ENCODE results near the gene PPP4R2. TPM values are rescaled to one million over a fixed set of nuclear protein-coding genes. Genes with fewer than 3 reads are reported as not detected.
A peak's percentile ranks its signal among the peaks of the same experiment; 100 is the strongest.

The PPP4R2 gene
- total and polyA plus RNA-seq, 10 of the 15 experiments (the other 5 are each of a cell fraction or from before 2014, with no cell fraction given), result 16.7 to 83.4 (median 38.9) TPM

DNA sequence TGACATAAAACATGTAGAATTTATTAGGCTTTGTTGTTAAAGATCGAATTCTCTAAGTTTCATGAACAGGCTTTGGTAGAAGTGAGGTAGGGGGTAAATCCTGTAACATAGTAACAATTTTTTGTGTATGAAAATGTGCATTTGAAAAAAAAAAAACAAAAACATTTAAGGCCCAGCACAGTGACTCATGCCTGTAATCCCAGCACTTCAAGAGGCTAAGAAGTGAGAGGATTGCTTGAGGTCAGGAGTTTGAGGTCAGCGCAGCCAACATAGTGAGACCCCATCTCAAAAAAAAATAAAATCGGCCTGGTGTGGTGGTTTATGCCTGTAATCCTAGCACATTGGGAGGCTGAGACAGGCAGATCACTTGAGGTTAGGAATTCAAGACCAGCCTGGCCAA, 26.8 kb upstream of the PPP4R2 start:
- Histone ChIP-seq H2AFZ (ENCODE audit: control insufficient read depth, low read depth, low read length) (no peak overlapping the region), H3K9ac (ENCODE audit: control insufficient read depth, insufficient read depth, low read length) (no peak overlapping the region), H3K9me3 (replicated peaks; ENCODE audit: control insufficient read depth, insufficient read depth, low read length) (no peaks in the 10 kb centered on the region), H3K4me3 (no peak overlapping the region), H3K4me2 (ENCODE audit: control insufficient read depth, insufficient read depth) (no peak overlapping the region), H4K20me1 (ENCODE audit: control insufficient read depth, insufficient read depth) (no peaks in the 10 kb centered on the region), H3K36me3 (ENCODE audit: control insufficient read depth in 2 of 2, insufficient read depth in 2 of 2, low read length in 1 of 2) (no peaks in the 10 kb centered on the region), H3K27ac (ENCODE audit: control insufficient read depth, insufficient read depth) (no peak overlapping the region), H3K27me3 (replicated peaks in 1 of 2; ENCODE audit: control insufficient read depth in 2 of 2, insufficient read depth in 2 of 2, low read length in 1 of 2) (no peaks in the 10 kb centered on the region), H3K4me1 (ENCODE audit: control insufficient read depth, insufficient read depth, low read length) (peaks cover 19% of the 10 kb centered on the region), H3K79me2 (ENCODE audit: control insufficient read depth, insufficient read depth, low read length) (no peaks in the 10 kb centered on the region)
- ChIA-PET POLR2A (no interaction called here), CTCF (no interaction called here), RAD21 (ENCODE audit: unreplicated experiment) (no interaction called here), SMC1A (ENCODE audit: uncharacterized antibody, unreplicated experiment) (no interaction called here)
- WGBS (ENCODE audit: insufficient coverage, insufficient replicate concordance, low lambda C conversion rate, missing lambda C conversion rate), result 74% methylated on average over 3 of the region's 3 CpGs
- FAIRE-seq (no peak), DNase-seq (ENCODE audit: low read depth, low spot score) (no peak), ATAC-seq (no peak)
- intact Hi-C loops (cut with micrococcal nuclease; ENCODE audit: unreplicated experiment) (loop anchor here (10.0 kb wide), 1 partner anchor 525 kb away; no protein-coding TSS in a partner anchor), in situ Hi-C loops (cut with MboI) (no loop called here)
- BruUV-seq (replicated peaks), result no TSS peak
- no peak for TF ChIP-seq ETV6 (conservative IDR thresholded peaks at IDR 0.05 in 1 of 2, IDR thresholded peaks at IDR 0.05 in 1 of 2; ENCODE audit: borderline replicate concordance in 1 of 2, low read depth in 1 of 2)

DNA sequence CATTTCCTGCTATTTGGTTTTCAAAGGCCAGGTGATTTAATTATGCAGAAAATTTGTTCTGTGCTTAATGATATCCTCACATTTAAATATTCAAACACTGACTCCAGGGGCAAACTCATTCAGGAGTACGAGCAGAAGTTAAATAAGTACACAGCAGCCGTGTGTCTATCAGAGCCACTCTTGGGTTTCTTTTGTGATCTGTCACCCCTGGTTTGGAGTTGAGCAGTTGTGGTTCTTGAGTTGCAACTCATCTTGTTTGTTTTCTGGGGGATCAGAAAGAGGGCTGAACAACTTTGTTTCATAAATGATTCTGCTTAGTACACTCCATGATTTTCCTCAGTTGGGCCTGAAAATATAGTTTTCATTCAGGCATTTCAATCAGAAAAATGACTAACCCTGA, 25.7 kb upstream of the PPP4R2 start:
- BruUV-seq (replicated peaks), result no TSS peak
- peak; percentile 45 for ATAC-seq
- WGBS (ENCODE audit: insufficient coverage, insufficient replicate concordance, low lambda C conversion rate, missing lambda C conversion rate), result 55% methylated on average over 2 of the region's 2 CpGs
- CTCF ChIA-PET, result no interaction called here
- no peak overlapping the region for H3K27ac ChIP-seq (ENCODE audit: control insufficient read depth, insufficient read depth)
- H3K9ac ChIP-seq (ENCODE audit: control insufficient read depth, insufficient read depth, low read length), result no peak overlapping the region
- H3K27me3 ChIP-seq (replicated peaks in 1 of 2; ENCODE audit: control insufficient read depth in 2 of 2, insufficient read depth in 2 of 2, low read length in 1 of 2), result no peaks in the 10 kb centered on the region
- SMC1A ChIA-PET (ENCODE audit: uncharacterized antibody, unreplicated experiment), result interaction anchor here (1.2 kb wide), 1 partner anchor 28 kb away, joined by 3 read pairs; no protein-coding TSS in a partner anchor
- intact Hi-C loops (cut with micrococcal nuclease; ENCODE audit: unreplicated experiment) (loop anchor here (10.0 kb wide), 1 partner anchor 524 kb away; no protein-coding TSS in a partner anchor), in situ Hi-C loops (cut with MboI) (no loop called here)
- peak overlapping the region; percentile 10; the same call in 1 of the 2 replicates for H2AFZ ChIP-seq (ENCODE audit: control insufficient read depth, low read depth, low read length)
- no peaks in the 10 kb centered on the region for H3K79me2 ChIP-seq (ENCODE audit: control insufficient read depth, insufficient read depth, low read length)
- TF ChIP-seq RUNX3 (IDR thresholded peaks at IDR 0.05; ENCODE audit: low read length) (peak; percentile 55; the same call in 1 of the 2 replicates), ZNF217 (IDR thresholded peaks at IDR 0.05) (no peak), CREM (IDR thresholded peaks at IDR 0.05; ENCODE audit: low read depth) (0 out of 2 replicates have a peak, but pooled peaks have one; percentile 18), JUNB (IDR thresholded peaks at IDR 0.05) (peak; percentile 50)
- no peak overlapping the region for H3K4me3 ChIP-seq
- RAD21 ChIA-PET (ENCODE audit: unreplicated experiment), result interaction anchor here (1.2 kb wide), 1 partner anchor 12 kb away, joined by 3 read pairs; no protein-coding TSS in a partner anchor
- peaks cover 22% of the 10 kb centered on the region for H3K4me1 ChIP-seq (ENCODE audit: control insufficient read depth, insufficient read depth, low read length)
- no peak overlapping the region for H3K4me2 ChIP-seq (ENCODE audit: control insufficient read depth, insufficient read depth)
- H3K36me3 ChIP-seq (ENCODE audit: control insufficient read depth in 2 of 2, insufficient read depth in 2 of 2, low read length in 1 of 2), result no peaks in the 10 kb centered on the region
- no peaks in the 10 kb centered on the region for H3K9me3 ChIP-seq (replicated peaks; ENCODE audit: control insufficient read depth, insufficient read depth, low read length)
- POLR2A ChIA-PET, result interaction anchor here (1.0 kb wide), 1 partner anchor 25 kb away, joined by 3 read pairs; the partner anchor contains the start of gene PPP4R2
- no peak for FAIRE-seq
- DNase-seq (ENCODE audit: low read depth, low spot score), result no peak
- H4K20me1 ChIP-seq (ENCODE audit: control insufficient read depth, insufficient read depth), result no peaks in the 10 kb centered on the region
